ENCODE measurements around the gene NEO1.
A peak's percentile ranks its signal among the peaks of the same experiment; 100 is the strongest.

NEO1 gene

DNA sequence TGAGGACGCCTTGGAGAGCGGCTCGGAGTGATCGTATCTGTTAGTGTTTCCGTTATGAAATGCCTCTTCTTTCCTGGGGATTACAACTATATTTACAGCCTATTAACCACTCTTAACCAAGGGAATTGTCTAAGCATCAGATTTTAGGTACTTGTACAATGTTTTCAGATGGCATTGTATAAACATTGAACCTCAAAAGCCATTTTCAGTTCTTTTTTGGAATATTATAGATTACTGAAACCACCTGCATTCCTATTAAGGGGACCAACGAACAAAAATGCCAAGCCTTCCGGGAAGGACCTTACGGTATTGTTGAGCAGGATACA, 1.1 kb downstream of the NEO1 start:
- Histone ChIP-seq H3K4me3 (peak overlapping the region; percentile 83), H3K9ac (ENCODE audit: insufficient read length) (peak overlapping the region; percentile 20), H3K27ac (no peak overlapping the region), H3K9me3 (ENCODE audit: low read depth, low read length) (no peaks in the 10 kb centered on the region), H3K36me3 (ENCODE audit: insufficient read depth, low read length) (no peaks in the 10 kb centered on the region)
- peak; percentile 18 for DNase-seq (ENCODE audit: low read depth, low spot score)
- TF ChIP-seq EZH2 (IDR thresholded peaks at IDR 0.05) (no peak), POLR2AphosphoS5 (IDR thresholded peaks at IDR 0.05; ENCODE audit: borderline replicate concordance, low read depth, low read length) (no peak), FOXP2 (optimal IDR thresholded peaks at IDR 0.05; ENCODE audit: control extremely low read depth, extremely low read length, insufficient read depth) (no peak)

- Histone ChIP-seq H3K9me3 (ENCODE audit: low read depth, low read length) (no peaks in the 10 kb centered on the region), H3K9ac (ENCODE audit: insufficient read length) (no peak overlapping the region), H3K36me3 (ENCODE audit: insufficient read depth, low read length) (no peaks in the 10 kb centered on the region), H3K27ac (no peak overlapping the region), H3K4me3 (no peak overlapping the region)
- DNase-seq (ENCODE audit: low read depth, low spot score): no peak
- no peak for TF ChIP-seq EZH2 (IDR thresholded peaks at IDR 0.05)
- no peak for TF ChIP-seq POLR2AphosphoS5 (IDR thresholded peaks at IDR 0.05; ENCODE audit: borderline replicate concordance, low read depth, low read length)
- no peak for TF ChIP-seq FOXP2 (optimal IDR thresholded peaks at IDR 0.05; ENCODE audit: control extremely low read depth, extremely low read length, insufficient read depth)
Measured at GRCh38 chr15:73054417-73054953, 2.2 kb downstream of the NEO1 start.

DNA sequence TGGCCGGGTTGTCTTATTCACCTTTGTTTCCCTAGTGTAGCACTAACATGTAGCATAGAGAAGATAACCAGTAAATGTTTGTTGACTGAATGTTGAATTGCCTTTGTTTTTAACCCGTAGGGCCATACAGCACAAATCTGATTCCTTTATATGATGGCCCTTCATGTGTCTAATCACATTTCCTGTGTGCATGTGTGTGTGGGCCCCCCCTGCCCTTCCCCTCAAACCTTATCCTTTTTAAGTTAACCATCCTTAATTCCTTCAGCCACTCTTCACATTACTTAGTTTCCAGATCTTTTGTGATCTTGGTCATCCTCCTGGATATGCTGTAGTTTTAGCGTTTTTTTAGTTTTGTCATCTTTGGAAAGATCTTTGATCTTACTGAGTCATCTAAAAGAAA, 4.2 kb downstream of the NEO1 start:
- TF ChIP-seq FOXP2 (optimal IDR thresholded peaks at IDR 0.05; ENCODE audit: control extremely low read depth, extremely low read length, insufficient read depth) (no peak), EZH2 (IDR thresholded peaks at IDR 0.05) (no peak), POLR2AphosphoS5 (IDR thresholded peaks at IDR 0.05; ENCODE audit: borderline replicate concordance, low read depth, low read length) (no peak)
- Histone ChIP-seq H3K4me3 (no peak overlapping the region), H3K36me3 (ENCODE audit: insufficient read depth, low read length) (no peaks in the 10 kb centered on the region), H3K27ac (no peak overlapping the region), H3K9me3 (ENCODE audit: low read depth, low read length) (no peaks in the 10 kb centered on the region), H3K9ac (ENCODE audit: insufficient read length) (no peak overlapping the region)
- no peak for DNase-seq (ENCODE audit: low read depth, low spot score)

DNA sequence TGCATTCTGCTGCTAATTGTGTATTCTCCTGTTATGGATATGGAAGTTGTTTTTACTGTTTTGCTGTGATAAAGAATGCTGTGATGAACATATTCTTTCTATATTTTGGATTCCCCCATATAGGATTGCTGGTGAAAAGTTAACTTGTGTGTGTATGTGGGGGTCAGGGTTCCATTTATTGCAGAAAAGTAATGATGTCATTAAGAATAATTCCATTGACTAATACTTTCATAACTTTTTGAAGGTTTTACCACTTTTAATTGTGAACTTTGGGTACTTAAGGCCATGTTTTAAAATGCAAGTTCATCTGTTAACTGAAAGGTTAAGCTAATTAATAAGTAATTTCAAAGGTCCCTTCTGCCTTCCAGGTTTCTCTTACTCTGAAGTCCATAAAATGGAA, 6.2 kb downstream of the NEO1 start:
- Histone ChIP-seq H3K4me3 (no peak overlapping the region), H3K9ac (ENCODE audit: insufficient read length) (no peak overlapping the region), H3K36me3 (ENCODE audit: insufficient read depth, low read length) (no peaks in the 10 kb centered on the region), H3K27ac (no peak overlapping the region), H3K9me3 (ENCODE audit: low read depth, low read length) (no peaks in the 10 kb centered on the region)
- TF ChIP-seq FOXP2 (optimal IDR thresholded peaks at IDR 0.05; ENCODE audit: control extremely low read depth, extremely low read length, insufficient read depth): no peak
- TF ChIP-seq POLR2AphosphoS5 (IDR thresholded peaks at IDR 0.05; ENCODE audit: borderline replicate concordance, low read depth, low read length): no peak
- TF ChIP-seq EZH2 (IDR thresholded peaks at IDR 0.05): no peak
- no peak for DNase-seq (ENCODE audit: low read depth, low spot score)

GRCh38 chr15:73065114-73065513, 12.9 kb downstream of the NEO1 start:
- no peak overlapping the region for H3K4me3 ChIP-seq
- H3K9ac ChIP-seq (ENCODE audit: insufficient read length): no peak overlapping the region
- H3K27ac ChIP-seq: no peak overlapping the region
- TF ChIP-seq FOXP2 (optimal IDR thresholded peaks at IDR 0.05; ENCODE audit: control extremely low read depth, extremely low read length, insufficient read depth): no peak
- TF ChIP-seq POLR2AphosphoS5 (IDR thresholded peaks at IDR 0.05; ENCODE audit: borderline replicate concordance, low read depth, low read length): no peak
- TF ChIP-seq EZH2 (IDR thresholded peaks at IDR 0.05): no peak
- no peaks in the 10 kb centered on the region for H3K36me3 ChIP-seq (ENCODE audit: insufficient read depth, low read length)
- DNase-seq (ENCODE audit: low read depth, low spot score): no peak
- no peaks in the 10 kb centered on the region for H3K9me3 ChIP-seq (ENCODE audit: low read depth, low read length)

- no peaks in the 10 kb centered on the region for H3K9me3 ChIP-seq (ENCODE audit: low read depth, low read length)
- no peak for TF ChIP-seq FOXP2 (optimal IDR thresholded peaks at IDR 0.05; ENCODE audit: control extremely low read depth, extremely low read length, insufficient read depth)
- TF ChIP-seq EZH2 (IDR thresholded peaks at IDR 0.05): no peak
- no peak for TF ChIP-seq POLR2AphosphoS5 (IDR thresholded peaks at IDR 0.05; ENCODE audit: borderline replicate concordance, low read depth, low read length)
- H3K36me3 ChIP-seq (ENCODE audit: insufficient read depth, low read length): no peaks in the 10 kb centered on the region
- no peak for DNase-seq (ENCODE audit: low read depth, low spot score)
- H3K9ac ChIP-seq (ENCODE audit: insufficient read length): no peak overlapping the region
- no peak overlapping the region for H3K4me3 ChIP-seq
- H3K27ac ChIP-seq: no peak overlapping the region
Measured at GRCh38 chr15:73069109-73069508, 16.8 kb downstream of the NEO1 start.

- Histone ChIP-seq H3K36me3 (ENCODE audit: insufficient read depth, low read length) (no peaks in the 10 kb centered on the region), H3K4me3 (no peak overlapping the region), H3K9me3 (ENCODE audit: low read depth, low read length) (no peaks in the 10 kb centered on the region), H3K27ac (no peak overlapping the region), H3K9ac (ENCODE audit: insufficient read length) (no peak overlapping the region)
- DNase-seq (ENCODE audit: low read depth, low spot score): no peak
- no peak for TF ChIP-seq EZH2 (IDR thresholded peaks at IDR 0.05)
- TF ChIP-seq FOXP2 (optimal IDR thresholded peaks at IDR 0.05; ENCODE audit: control extremely low read depth, extremely low read length, insufficient read depth): no peak
- TF ChIP-seq POLR2AphosphoS5 (IDR thresholded peaks at IDR 0.05; ENCODE audit: borderline replicate concordance, low read depth, low read length): no peak
Measured at GRCh38 chr15:73072894-73073293, 20.6 kb downstream of the NEO1 start.

DNA sequence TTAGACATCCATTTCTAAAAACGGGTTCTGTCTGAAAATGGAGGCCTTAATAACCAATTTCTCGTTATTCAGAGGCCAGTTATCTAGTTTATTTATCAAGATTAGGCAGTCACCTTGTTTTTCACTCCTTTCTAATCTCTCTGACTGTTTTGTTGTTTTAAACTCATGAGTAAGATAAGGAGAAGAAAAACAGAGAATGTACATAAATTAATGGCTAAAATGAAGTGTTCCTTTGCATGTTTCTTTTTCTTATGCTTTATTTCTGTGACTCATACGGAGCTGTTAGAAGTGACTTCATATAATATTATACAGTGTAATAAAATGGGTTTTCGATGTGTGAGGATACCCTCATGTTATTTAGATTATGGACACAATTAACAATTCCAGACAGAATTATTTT, 22.0 kb downstream of the NEO1 start:
- no peak for DNase-seq (ENCODE audit: low read depth, low spot score)

More for the DNA sequence above, 22.0 kb downstream of the NEO1 start:
- H3K9me3 ChIP-seq (ENCODE audit: low read depth, low read length): no peaks in the 10 kb centered on the region
- no peak overlapping the region for H3K9ac ChIP-seq (ENCODE audit: insufficient read length)
- H3K36me3 ChIP-seq (ENCODE audit: insufficient read depth, low read length): no peaks in the 10 kb centered on the region
- H3K4me3 ChIP-seq: no peak overlapping the region
- TF ChIP-seq EZH2 (IDR thresholded peaks at IDR 0.05): no peak
- no peak for TF ChIP-seq POLR2AphosphoS5 (IDR thresholded peaks at IDR 0.05; ENCODE audit: borderline replicate concordance, low read depth, low read length)
- TF ChIP-seq FOXP2 (optimal IDR thresholded peaks at IDR 0.05; ENCODE audit: control extremely low read depth, extremely low read length, insufficient read depth): no peak
- H3K27ac ChIP-seq: no peak overlapping the region

Measured in SK-N-MC (cell line).